H1 (cell line): ENCODE data around the gene B3GNT2. TPM values are rescaled to one million over a fixed set of nuclear protein-coding genes. Genes with fewer than 3 reads are reported as not detected.

Experiments
- CTCF ChIA-PET: fragments of 300-600 bp; sonication (Branson Sonifier 250); formaldehyde crosslinking; loops from one replicate; lab custom pipeline; 2021; ENCODE audit not compliant: partially characterized antibody; lab: Charles Lee
- POLR2A ChIA-PET: fragments of 300-600 bp; sonication (Branson Sonifier 250); formaldehyde crosslinking; loops from one replicate; lab custom pipeline; 2021; ENCODE audit warnings: inconsistent platforms; ENCODE audit not compliant: partially characterized antibody; lab: Charles Lee
- DNase-seq, 2 experiments: peaks; one replicate each; pipeline versions ENCODE4 v3.0.0 to v3.0.0-alpha.2; 2010 to 2022; ENCODE audit warnings: low spot score in 2 of 2, low read depth in 1 of 2, mixed read lengths in 1 of 2
- FAIRE-seq: peaks from 2 replicates; lab custom pipeline; 2011; peaks lifted over from hg19 to GRCh38; lab: Jason Lieb, UNC
- H2AFZ ChIP-seq: 2 replicates; pipeline ENCODE4 v1.8.1; 2012; ENCODE audit warnings: low read length, inconsistent platforms
- H2AK5ac ChIP-seq: 2 replicates; pipeline ENCODE4 v1.6.1; 2013; ENCODE audit warnings: low read depth, low read length
- H2BK120ac ChIP-seq: replicated peaks from 2 replicates; pipeline ENCODE3; 2013; ENCODE audit warnings: low read depth, low read length, inconsistent platforms
- H2BK12ac ChIP-seq: 2 replicates; pipeline ENCODE4 v1.6.1; 2013; ENCODE audit warnings: low read depth, low read length
- H2BK15ac ChIP-seq: 2 replicates; pipeline ENCODE4 v1.6.1; 2013; ENCODE audit warnings: low read length
- H2BK20ac ChIP-seq: 2 replicates; pipeline ENCODE4 v1.6.1; 2013; ENCODE audit warnings: low read length
- H2BK5ac ChIP-seq: 2 replicates; pipeline ENCODE4 v1.6.1; 2013; ENCODE audit warnings: low read depth, low read length
- H3K14ac ChIP-seq: 2 replicates; pipeline ENCODE4 v1.6.1; 2013; ENCODE audit warnings: inconsistent platforms; ENCODE audit not compliant: insufficient read length
- H3K18ac ChIP-seq: 2 replicates; pipeline ENCODE4 v1.6.1; 2013; ENCODE audit warnings: low read length; ENCODE audit errors: extremely low read depth
- H3K23ac ChIP-seq: 2 replicates; pipeline ENCODE4 v1.6.1; 2013; ENCODE audit warnings: inconsistent platforms; ENCODE audit not compliant: insufficient read length
- H3K23me2 ChIP-seq: 2 replicates; pipeline ENCODE4 v1.6.1; 2013; ENCODE audit warnings: low read depth, low read length
- H3K27ac ChIP-seq: 2 replicates; pipeline ENCODE4 v1.6.1; 2011; ENCODE audit warnings: low read depth, low read length, inconsistent platforms
- H3K27me3 ChIP-seq, 4 experiments: replicated peaks in 1 of 4; 1 replicate in 1 of 4; 2 replicates in 3 of 4; pipeline versions ENCODE4 v1.6.1 to v1.8.1; 2011 to 2013; ENCODE audit warnings: low read length in 3 of 4, mild to moderate bottlenecking in 3 of 4, inconsistent platforms in 2 of 4, mixed read lengths in 2 of 4, moderate library complexity in 1 of 4; ENCODE audit not compliant: control insufficient read depth in 3 of 4, insufficient read depth in 3 of 4; ENCODE audit errors: extremely low read depth in 1 of 4
- H3K36me3 ChIP-seq, 4 experiments: 2 replicates each; pipeline versions ENCODE4 v1.6.1 to v1.8.1; 2011 to 2013; ENCODE audit warnings: mild to moderate bottlenecking in 4 of 4, low read length in 3 of 4, moderate library complexity in 2 of 4, control low read depth in 1 of 4, inconsistent platforms in 1 of 4; ENCODE audit not compliant: insufficient read depth in 4 of 4, control insufficient read depth in 2 of 4
- H3K4ac ChIP-seq: replicated peaks from 2 replicates; pipeline ENCODE3; 2013; ENCODE audit warnings: low read length, low read depth, mixed read lengths, inconsistent platforms; ENCODE audit not compliant: insufficient read length
- H3K4me1 ChIP-seq, 4 experiments: replicated peaks in 1 of 4; 1 replicate in 1 of 4; 2 replicates in 3 of 4; pipeline versions ENCODE4 v1.6.1 to v1.8.1; 2011 to 2013; ENCODE audit warnings: low read length in 3 of 4, inconsistent platforms in 2 of 4, mixed read lengths in 1 of 4; ENCODE audit not compliant: insufficient read depth in 4 of 4, control insufficient read depth in 3 of 4
- H3K4me2 ChIP-seq, 2 experiments: 2 replicates each; pipeline versions ENCODE4 v1.6.1 to v1.8.1; 2011 to 2013; ENCODE audit warnings: low read depth in 2 of 2, low read length in 2 of 2, control low read depth in 1 of 2, inconsistent platforms in 1 of 2, mild to moderate bottlenecking in 1 of 2; ENCODE audit not compliant: insufficient read depth in 1 of 2
- H3K4me3 ChIP-seq, 4 experiments: fragments of 200-600, 300-600 bp in 1 of 4; sonication (generic), shearing (Covaris generic), sonication (Bioruptor Twin) in 1 of 4; 2 replicates each; pipeline versions ENCODE4 v1.5.1 to v1.8.1; 2011 to 2016; ENCODE audit warnings: low read length in 4 of 4, low read depth in 3 of 4, control low read depth in 2 of 4, inconsistent platforms in 2 of 4, mild to moderate bottlenecking in 2 of 4, mixed read lengths in 1 of 4, moderate library complexity in 1 of 4; ENCODE audit not compliant: insufficient read depth in 2 of 4; ENCODE audit errors: extremely low read depth in 1 of 4
- H3K56ac ChIP-seq: replicated peaks from 2 replicates; pipeline ENCODE3; 2013; ENCODE audit warnings: low read depth, mild to moderate bottlenecking, mixed read lengths, low read length, inconsistent platforms; ENCODE audit not compliant: insufficient read length
- H3K79me1 ChIP-seq: 2 replicates; pipeline ENCODE4 v1.6.1; 2013; ENCODE audit warnings: low read depth, low read length, control low read depth
- H3K79me2 ChIP-seq, 2 experiments: 2 replicates each; pipeline versions ENCODE4 v1.6.1 to v1.8.1; 2012 to 2013; ENCODE audit warnings: low read length in 2 of 2, mild to moderate bottlenecking in 2 of 2, inconsistent platforms in 1 of 2; ENCODE audit not compliant: insufficient read depth in 2 of 2, control insufficient read depth in 1 of 2
- H3K9ac ChIP-seq, 4 experiments: replicated peaks in 1 of 4; 1 replicate in 1 of 4; 2 replicates in 3 of 4; pipeline versions ENCODE4 v1.6.1 to v1.8.1; 2011 to 2013; ENCODE audit warnings: low read depth in 3 of 4, low read length in 3 of 4, control low read depth in 2 of 4, mild to moderate bottlenecking in 2 of 4, moderate library complexity in 2 of 4, inconsistent platforms in 1 of 4; ENCODE audit errors: extremely low read depth in 1 of 4
- H3K9me3 ChIP-seq, 2 experiments: 2 replicates each; pipeline versions ENCODE4 v1.6.1 to v1.8.1; 2012 to 2013; ENCODE audit warnings: mild to moderate bottlenecking in 2 of 2, moderate library complexity in 2 of 2, control low read depth in 1 of 2, inconsistent platforms in 1 of 2, low read depth in 1 of 2, low read length in 1 of 2, mixed read lengths in 1 of 2; ENCODE audit not compliant: insufficient read depth in 2 of 2
- H4K20me1 ChIP-seq, 2 experiments: replicated peaks in 1 of 2; 2 replicates each; pipeline versions ENCODE3 to v1.8.1; 2011 to 2013; ENCODE audit warnings: inconsistent platforms in 2 of 2, low read length in 2 of 2, mild to moderate bottlenecking in 1 of 2; ENCODE audit not compliant: insufficient read depth in 2 of 2, control insufficient read depth in 1 of 2
- H4K5ac ChIP-seq: 2 replicates; pipeline ENCODE4 v1.6.1; 2013; ENCODE audit warnings: low read length, low read depth, mixed read lengths, inconsistent platforms; ENCODE audit not compliant: insufficient read length
- H4K8ac ChIP-seq: 2 replicates; pipeline ENCODE4 v1.8.0; 2013; ENCODE audit warnings: mild to moderate bottlenecking, moderate library complexity, low read length, inconsistent platforms; ENCODE audit not compliant: insufficient read depth; ENCODE audit errors: extremely low read depth
- H4K91ac ChIP-seq: replicated peaks from 2 replicates; pipeline ENCODE3; 2013; ENCODE audit warnings: low read length, mixed read lengths, inconsistent platforms; ENCODE audit not compliant: insufficient read length
- ATF2 ChIP-seq: IDR thresholded peaks from 2 replicates; pipeline ENCODE4 v1.6.1; 2012; ENCODE audit warnings: low read length, inconsistent platforms
- BRCA1 ChIP-seq: IDR thresholded peaks from 2 replicates; pipeline ENCODE4 v1.6.1; 2012; ENCODE audit warnings: low read depth, low read length, improper control_type of control experiment
- CBX5 ChIP-seq: fragments of 300-800, 300-1000 bp; sonication (generic); IDR thresholded peaks from 2 replicates; pipeline ENCODE4 v1.7.1; 2016; ENCODE audit warnings: antibody characterized with exemption, low read length, low read depth
- CEBPB ChIP-seq: IDR thresholded peaks from 2 replicates; pipeline ENCODE4 v1.6.1; 2012; ENCODE audit warnings: low read depth, low read length
- CREB1 ChIP-seq: IDR thresholded peaks from 2 replicates; pipeline ENCODE4 v1.6.1; 2012; ENCODE audit warnings: inconsistent platforms
- CTBP2 ChIP-seq: IDR thresholded peaks from 2 replicates; pipeline ENCODE4 v1.7.0; 2011; ENCODE audit warnings: borderline replicate concordance, mild to moderate bottlenecking, moderate library complexity, mixed read lengths, low read length; ENCODE audit not compliant: insufficient read depth, insufficient read length
- FOSL1 ChIP-seq: IDR thresholded peaks from 2 replicates; pipeline ENCODE4 v1.6.1; 2011; ENCODE audit warnings: mild to moderate bottlenecking, low read depth, low read length, moderate library complexity; ENCODE audit not compliant: insufficient read depth
- GTF2F1 ChIP-seq: IDR thresholded peaks from 2 replicates; pipeline ENCODE4 v1.6.1; 2012; ENCODE audit warnings: low read depth, low read length, improper control_type of control experiment, borderline replicate concordance
- RNF2 ChIP-seq: fragments of 200-900, 300-1000 bp; sonication (generic); IDR thresholded peaks from 2 replicates; pipeline ENCODE4 v1.7.1; 2016; ENCODE audit warnings: borderline replicate concordance, low read depth, mild to moderate bottlenecking, antibody characterized with exemption, low read length; ENCODE audit not compliant: poor library complexity, severe bottlenecking; ENCODE audit errors: missing control alignments
- RXRA ChIP-seq: IDR thresholded peaks from 2 replicates; pipeline ENCODE4 v1.6.1; 2011; ENCODE audit warnings: low read depth, mild to moderate bottlenecking, low read length, moderate library complexity; ENCODE audit not compliant: insufficient read depth
- SIRT6 ChIP-seq: IDR thresholded peaks from one replicate; pipeline ENCODE4 v1.7.1; 2012; ENCODE audit warnings: low read length, inconsistent platforms
- TCF12 ChIP-seq: IDR thresholded peaks from 2 replicates; pipeline ENCODE4 v1.6.1; 2011; ENCODE audit warnings: low read depth, mild to moderate bottlenecking, low read length
- WGBS, 2 experiments: shearing (Covaris generic) in 1 of 2; methylation state at CpG; one replicate each; pipeline versions ENCODE4 v1.1.6 to v1.1.7; 2013 to 2015; ENCODE audit warnings: low lambda C conversion rate in 2 of 2, mixed read lengths in 2 of 2, inconsistent platforms in 1 of 2, low coverage in 1 of 2, missing lambda C conversion rate in 1 of 2; ENCODE audit not compliant: insufficient replicate concordance in 2 of 2, insufficient coverage in 1 of 2, insufficient read length in 1 of 2; ENCODE audit errors: extremely low coverage in 1 of 2, missing lambda C conversion rate in 1 of 2; 5-methylcytosine and 5-hydroxymethylcytosine counted together
- polyA plus RNA-seq, 7 experiments: library from polyadenylated mRNA; depleted of rRNA in 3 of 7; stranded (reverse) in 5 of 7; unstranded in 2 of 7; fragments of >200 nt in 5 of 7; fragments of 200-250 nt in 2 of 7; gene quantifications; 1 replicate in 5 of 7; 2 replicates in 1 of 7; 4 replicates in 1 of 7; pipeline versions ENCODE4 v1.2.1 to v1.2.3, GENCODE V29; 2011 to 2013; ENCODE audit warnings: missing spikeins in 2 of 7, mixed read lengths in 2 of 7
- total RNA-seq: library from RNA; stranded (reverse); fragmentation: NEBNext Ultra II Directional; extraction: Animal tissue kit (Norgen Biotek cat#: 25700); gene quantifications from 2 replicates; pipeline ENCODE4 v1.2.1, GENCODE V29; 2021

B3GNT2 gene
- total and polyA plus RNA-seq, 2 of the 8 experiments (the other 6 are each of a cell fraction or from before 2014, with no cell fraction given) = 20.1 to 40.8 TPM

GRCh38 chr2:62265106-62265505, 69.2 kb downstream of the B3GNT2 start:
- H3K27ac ChIP-seq = no peak overlapping the region
- DNase-seq (no peak), FAIRE-seq (no peak)
- no peak overlapping the region for H4K91ac ChIP-seq
- no peaks in the 10 kb centered on the region for H3K9me3 ChIP-seq
- no peak overlapping the region for H2AK5ac ChIP-seq
- H2BK120ac ChIP-seq = peak overlapping the region; percentile 26
- H2AFZ ChIP-seq = no peak overlapping the region
- POLR2A ChIA-PET = interaction anchor here (0.6 to 1.2 kb wide), 3 partner anchors 28 to 410 kb away, joined by 3 read pairs; no protein-coding TSS in a partner anchor
- no peak overlapping the region for H3K4me2 ChIP-seq
- no peak overlapping the region; the same call in 1 of the 2 replicates for H3K18ac ChIP-seq
- H3K4me1 ChIP-seq = peaks cover 2 to 8% (median 4%) of the 10 kb centered on the region in 4 experiments; a peak in 4 of 7 replicates
- H3K79me2 ChIP-seq = no peaks in the 10 kb centered on the region
- peak overlapping the region; percentile 64 for H3K4ac ChIP-seq
- no peak overlapping the region for H4K8ac ChIP-seq
- no peak overlapping the region; the same call in 1 of the 2 replicates for H2BK12ac ChIP-seq
- no peak overlapping the region for H2BK15ac ChIP-seq
- H3K23ac ChIP-seq = no peak overlapping the region
- 0 out of 2 replicates have a peak overlapping the region, but pooled peaks have one; percentile 72 for H2BK20ac ChIP-seq
- no peak overlapping the region for H3K4me3 ChIP-seq
- H3K9ac ChIP-seq = no peak overlapping the region
- no peaks in the 10 kb centered on the region for H3K27me3 ChIP-seq
- H4K20me1 ChIP-seq = no peaks in the 10 kb centered on the region
- CTCF ChIA-PET = interaction anchor here (0.6 to 1.3 kb wide), 3 partner anchors 29 to 146 kb away, joined by 3 read pairs; no protein-coding TSS in a partner anchor
- no peak overlapping the region for H4K5ac ChIP-seq
- H3K79me1 ChIP-seq = no peaks in the 10 kb centered on the region
- H3K23me2 ChIP-seq = no peaks in the 10 kb centered on the region
- no peak overlapping the region for H3K56ac ChIP-seq
- no peak overlapping the region for H3K14ac ChIP-seq
- H2BK5ac ChIP-seq = no peak overlapping the region
- no peaks in the 10 kb centered on the region for H3K36me3 ChIP-seq
- WGBS, 2 experiments = 95% methylated on average over 4 of the region's 4 CpGs; no CpG with 5 or more reads in 1 of the 2 experiments
- no peak for TF ChIP-seq FOSL1
- TF ChIP-seq CREB1 = no peak
- TF ChIP-seq RNF2 = no peak
- no peak for TF ChIP-seq SIRT6
- TF ChIP-seq CBX5 = no peak
- TF ChIP-seq CEBPB = no peak
- TF ChIP-seq ATF2 = no peak
- no peak for TF ChIP-seq BRCA1
- TF ChIP-seq CTBP2 = no peak
- TF ChIP-seq TCF12 = no peak
- no peak for TF ChIP-seq RXRA
- no peak for TF ChIP-seq GTF2F1
